NT2/D1 (cell line): ENCODE data around the gene KIF12.

Source experiments
- SUZ12 ChIP-seq: IDR thresholded peaks from 2 replicates; pipeline ENCODE4 v1.6.1; 2011; ENCODE audit not compliant: insufficient read length, insufficient read depth; ENCODE audit errors: extremely low read depth
- YY1 ChIP-seq: IDR thresholded peaks from 2 replicates; pipeline ENCODE4 v1.6.1; 2011; ENCODE audit not compliant: insufficient read length, insufficient read depth
- ZNF274 ChIP-seq: IDR thresholded peaks from 2 replicates; pipeline ENCODE4 v1.6.1; 2011; ENCODE audit warnings: mild to moderate bottlenecking, low read depth, low read length

DNA sequence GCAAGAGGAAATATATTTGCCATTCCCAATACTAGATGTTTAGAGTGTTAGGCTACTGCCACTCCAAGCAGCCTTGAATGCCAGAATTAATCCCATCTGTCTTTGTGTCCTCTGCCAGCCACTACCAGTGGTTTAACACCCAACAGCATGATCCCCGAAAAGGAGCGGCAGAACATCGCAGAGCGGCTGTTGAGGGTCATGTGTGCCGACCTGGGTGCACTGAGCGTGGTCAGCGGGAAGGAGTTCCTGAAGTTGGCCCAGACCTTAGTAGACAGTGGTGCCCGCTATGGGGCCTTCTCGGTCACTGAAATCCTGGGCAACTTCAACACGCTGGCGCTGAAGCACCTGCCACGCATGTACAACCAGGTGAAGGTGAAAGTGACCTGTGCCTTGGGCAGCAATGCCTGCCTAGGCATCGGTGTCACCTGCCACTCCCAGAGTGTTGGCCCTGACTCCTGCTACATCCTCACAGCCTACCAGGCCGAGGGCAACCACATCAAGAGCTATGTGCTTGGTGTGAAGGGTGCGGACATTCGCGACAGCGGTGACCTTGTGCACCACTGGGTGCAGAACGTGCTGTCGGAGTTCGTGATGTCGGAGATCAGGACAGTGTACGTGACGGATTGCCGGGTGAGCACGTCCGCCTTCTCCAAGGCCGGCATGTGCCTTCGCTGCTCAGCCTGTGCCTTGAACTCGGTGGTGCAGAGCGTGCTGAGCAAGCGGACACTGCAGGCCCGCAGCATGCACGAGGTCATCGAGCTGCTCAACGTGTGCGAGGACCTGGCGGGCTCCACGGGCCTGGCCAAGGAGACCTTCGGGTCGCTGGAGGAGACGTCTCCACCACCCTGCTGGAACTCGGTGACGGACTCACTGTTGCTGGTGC, 50.3 kb downstream of the KIF12 start:
- no peak for TF ChIP-seq ZNF274
- no peak for TF ChIP-seq SUZ12
- no peak for TF ChIP-seq YY1
